ENCODE data around the gene KCNQ1.

DNA sequence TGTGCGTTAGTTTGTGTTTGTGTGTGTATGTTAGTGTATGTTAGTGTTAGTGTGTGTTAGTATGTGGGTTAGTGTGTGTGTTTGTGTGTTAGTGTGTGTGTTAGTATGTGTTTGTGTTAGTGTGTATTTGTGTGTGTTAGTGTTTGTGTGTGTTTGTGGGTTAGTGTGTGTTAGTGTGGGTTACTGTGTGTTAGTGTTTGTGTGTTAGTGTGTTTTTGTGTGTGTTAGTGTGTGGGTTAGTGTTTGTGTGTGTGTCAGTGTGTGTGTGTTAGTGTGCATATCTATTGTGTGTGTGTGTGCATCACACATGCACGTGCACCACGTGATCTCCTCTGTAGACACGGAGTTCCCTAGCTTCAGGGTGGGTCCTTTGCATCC, 139.6 kb downstream of the KCNQ1 start:
- TF ChIP-seq POLR2A (IDR thresholded peaks at IDR 0.05) = no peak
- TF ChIP-seq, protein P1, sequence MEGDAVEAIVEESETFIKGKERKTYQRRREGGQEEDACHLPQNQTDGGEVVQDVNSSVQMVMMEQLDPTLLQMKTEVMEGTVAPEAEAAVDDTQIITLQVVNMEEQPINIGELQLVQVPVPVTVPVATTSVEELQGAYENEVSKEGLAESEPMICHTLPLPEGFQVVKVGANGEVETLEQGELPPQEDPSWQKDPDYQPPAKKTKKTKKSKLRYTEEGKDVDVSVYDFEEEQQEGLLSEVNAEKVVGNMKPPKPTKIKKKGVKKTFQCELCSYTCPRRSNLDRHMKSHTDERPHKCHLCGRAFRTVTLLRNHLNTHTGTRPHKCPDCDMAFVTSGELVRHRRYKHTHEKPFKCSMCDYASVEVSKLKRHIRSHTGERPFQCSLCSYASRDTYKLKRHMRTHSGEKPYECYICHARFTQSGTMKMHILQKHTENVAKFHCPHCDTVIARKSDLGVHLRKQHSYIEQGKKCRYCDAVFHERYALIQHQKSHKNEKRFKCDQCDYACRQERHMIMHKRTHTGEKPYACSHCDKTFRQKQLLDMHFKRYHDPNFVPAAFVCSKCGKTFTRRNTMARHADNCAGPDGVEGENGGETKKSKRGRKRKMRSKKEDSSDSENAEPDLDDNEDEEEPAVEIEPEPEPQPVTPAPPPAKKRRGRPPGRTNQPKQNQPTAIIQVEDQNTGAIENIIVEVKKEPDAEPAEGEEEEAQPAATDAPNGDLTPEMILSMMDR (IDR thresholded peaks at IDR 0.05) = no peak
